Midbrain (tissue), 1 donor: ENCODE measurements around the gene PASK.
"Not testable (repeated sequence)": the region's sequence is repeated elsewhere in the genome, so short reads cannot be mapped to it uniquely, and the experiment has no call there.

Experiments
- DNase-seq: peaks from one replicate; lab custom pipeline; 2025; lab: John Stamatoyannopoulos, UW

PASK gene

DNA sequence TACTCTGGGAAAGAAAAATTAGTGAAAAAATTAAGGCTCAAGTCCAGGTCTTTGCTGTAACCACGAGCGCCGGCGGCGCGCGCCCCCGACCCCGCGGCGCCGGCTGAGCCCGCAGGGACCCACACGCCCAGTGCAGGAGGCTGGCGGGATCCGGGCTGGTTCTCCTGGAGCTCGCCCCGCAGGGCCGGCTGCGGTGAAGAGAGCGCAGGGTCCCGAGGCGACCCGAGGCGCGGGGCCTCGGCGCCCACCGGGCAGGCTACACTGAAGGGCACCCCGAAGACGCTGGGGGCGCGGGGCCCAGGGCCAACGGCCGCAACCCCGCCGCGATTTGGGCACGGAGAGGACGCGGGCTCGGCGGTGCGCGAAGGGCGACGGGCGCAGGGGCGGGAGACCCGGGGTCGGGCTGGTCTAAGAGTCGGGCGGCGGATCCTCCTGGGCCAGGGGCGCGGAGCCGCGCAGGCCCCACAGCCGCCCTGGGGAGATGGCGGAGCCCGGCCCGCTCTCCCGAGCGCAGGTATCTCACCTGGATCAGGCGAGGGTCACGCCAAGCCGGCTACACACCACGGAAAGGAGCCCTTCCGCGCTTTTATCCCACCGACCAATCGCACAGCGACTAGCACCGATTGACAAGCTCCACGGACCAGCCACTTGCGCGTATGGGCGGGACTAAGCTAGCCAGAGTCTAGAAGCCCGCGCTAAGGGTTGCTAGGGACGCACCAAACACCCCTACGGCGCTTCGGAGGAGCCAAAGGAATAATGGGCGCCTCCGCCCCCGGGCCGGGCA lies at the start of gene PASK:
TSS of gene PASK (minus strand) at position 582 of the 784 bp plus-strand sequence. CDS start 6,440 bp downstream, outside the sequence.
- DNase-seq: peak; percentile 93

DNA sequence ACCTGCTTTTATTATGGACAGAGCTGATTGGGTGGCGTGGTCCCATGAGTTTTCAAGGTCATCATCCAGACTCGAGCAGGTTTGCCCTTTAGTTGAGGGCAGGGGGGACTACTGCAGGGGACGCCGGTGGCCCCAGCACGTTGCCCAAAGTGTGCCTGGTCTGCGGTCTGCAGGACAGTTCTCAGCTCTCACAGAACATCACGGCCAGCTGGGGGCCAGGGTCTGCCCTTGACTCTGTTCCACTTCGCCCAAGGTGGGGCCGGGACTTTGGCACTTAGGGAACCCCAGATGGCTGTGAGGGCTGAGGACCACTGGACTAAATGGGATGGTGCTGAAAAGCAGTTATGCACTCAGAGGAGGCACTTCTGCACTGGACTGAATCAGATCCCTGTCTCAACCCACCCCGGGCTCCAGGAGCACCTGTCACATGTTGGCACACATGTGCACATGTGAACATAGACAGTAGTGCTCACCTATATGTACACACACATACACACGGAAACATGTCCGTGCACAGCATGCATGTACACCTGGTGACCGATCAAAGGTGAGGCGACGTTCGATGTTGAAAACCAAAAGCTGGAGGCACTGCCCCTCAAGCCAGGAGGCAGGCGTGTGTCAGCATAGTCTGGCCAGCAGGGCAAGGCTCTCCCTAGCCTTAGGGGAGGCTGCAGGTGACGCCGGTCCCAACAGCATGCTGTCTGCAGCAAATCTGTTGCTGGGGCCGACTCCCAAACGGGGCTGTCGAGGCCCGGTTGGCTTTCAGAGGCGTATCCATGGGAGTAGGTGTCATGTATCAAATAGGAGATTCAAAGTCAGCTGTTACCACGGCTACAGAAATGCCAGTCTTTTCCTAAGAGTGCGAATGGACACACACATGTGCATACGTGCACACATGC lies 49.4 kb upstream of the PASK start:
- DNase-seq: no peak

DNA sequence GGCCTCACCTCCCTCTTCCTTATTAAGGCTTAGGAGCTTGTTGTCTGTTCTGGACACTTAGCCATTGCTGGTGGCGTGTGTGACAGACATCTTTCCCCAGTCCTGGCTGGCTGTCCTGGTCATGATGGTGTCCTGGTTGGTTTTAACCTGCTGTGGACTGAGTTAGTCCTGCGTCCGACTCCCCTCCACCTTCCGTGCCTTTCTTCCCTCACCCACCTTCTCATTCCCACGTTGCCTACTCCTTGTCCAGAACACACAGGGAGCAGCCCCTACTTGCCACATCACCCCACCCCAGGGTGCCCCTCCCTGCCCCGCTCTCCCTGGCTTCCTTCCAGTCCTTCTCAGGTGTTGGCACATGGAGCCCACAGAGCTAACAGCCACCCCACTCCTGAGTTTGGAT lies 48.7 kb upstream of the PASK start:
- no peak for DNase-seq

DNA sequence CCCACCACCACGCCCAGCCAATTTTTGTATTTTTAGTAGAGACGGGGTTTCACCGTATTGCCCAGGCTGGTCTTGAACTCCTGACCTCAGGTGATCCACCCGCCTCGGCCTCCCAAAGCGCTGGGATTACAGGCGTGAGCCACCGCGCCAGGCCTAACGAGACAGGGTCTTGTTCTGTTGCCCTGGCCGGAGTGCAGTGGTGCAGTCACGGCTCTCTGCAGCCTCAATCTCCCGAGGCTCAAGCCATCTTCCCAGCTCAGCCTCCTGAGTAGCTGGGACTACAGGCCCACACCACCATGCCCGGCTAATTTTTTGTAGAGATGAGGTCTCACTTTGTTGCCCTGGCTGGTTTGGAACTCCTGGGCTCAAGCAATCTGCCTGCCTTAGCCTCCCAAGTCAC lies 48.0 kb upstream of the PASK start:
- DNase-seq: not testable (repeated sequence)

DNA sequence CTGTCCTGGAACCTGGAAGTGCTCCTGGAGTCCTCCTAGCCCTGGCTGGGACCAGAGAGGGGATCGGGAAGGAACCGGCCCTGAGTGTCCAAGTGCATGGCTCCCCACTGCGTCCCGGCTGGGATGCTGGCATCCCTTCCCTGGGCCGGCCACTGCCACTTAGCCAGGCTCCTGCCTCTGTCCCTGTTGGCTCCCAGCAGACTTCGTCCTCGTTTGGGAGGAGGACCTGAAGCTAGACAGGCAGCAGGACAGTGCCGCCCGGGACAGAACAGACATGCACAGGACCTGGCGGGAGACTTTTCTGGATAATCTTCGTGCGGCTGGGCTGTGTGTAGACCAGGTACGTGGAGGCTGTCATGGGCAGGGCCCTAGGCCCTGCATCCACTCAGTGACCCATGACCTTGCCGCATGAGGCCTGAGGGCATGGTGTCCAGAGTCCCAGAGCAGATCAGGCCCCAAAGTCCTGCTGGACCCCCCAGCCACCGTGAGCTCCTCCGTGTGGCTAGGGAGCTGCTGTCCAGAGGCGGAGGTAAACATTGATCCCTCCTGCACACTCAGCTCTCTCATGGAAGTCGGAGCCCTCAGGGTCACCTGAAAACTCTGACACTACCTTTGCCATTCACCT lies 46.3 kb upstream of the PASK start:
- DNase-seq: no peak

DNA sequence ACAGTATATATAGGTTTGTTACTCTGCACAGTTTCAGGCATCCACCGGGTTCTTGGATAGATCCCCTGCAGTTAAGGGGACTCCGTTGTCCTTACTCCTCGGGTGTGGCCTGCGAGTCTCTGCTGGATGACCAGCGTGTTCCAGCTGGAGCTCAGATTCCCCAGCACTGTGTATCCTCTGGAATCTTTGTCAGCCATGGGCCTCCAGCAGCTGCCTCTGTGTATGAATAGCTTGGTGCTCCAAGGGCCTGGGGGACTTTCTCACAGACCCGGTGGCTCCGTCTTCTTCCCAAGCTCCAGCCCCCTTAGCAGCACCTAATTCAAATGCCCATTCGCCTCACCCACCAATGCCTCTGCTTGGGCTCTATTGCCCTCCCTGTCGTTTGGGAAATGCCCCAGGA lies 45.5 kb upstream of the PASK start:
- no peak for DNase-seq

DNA sequence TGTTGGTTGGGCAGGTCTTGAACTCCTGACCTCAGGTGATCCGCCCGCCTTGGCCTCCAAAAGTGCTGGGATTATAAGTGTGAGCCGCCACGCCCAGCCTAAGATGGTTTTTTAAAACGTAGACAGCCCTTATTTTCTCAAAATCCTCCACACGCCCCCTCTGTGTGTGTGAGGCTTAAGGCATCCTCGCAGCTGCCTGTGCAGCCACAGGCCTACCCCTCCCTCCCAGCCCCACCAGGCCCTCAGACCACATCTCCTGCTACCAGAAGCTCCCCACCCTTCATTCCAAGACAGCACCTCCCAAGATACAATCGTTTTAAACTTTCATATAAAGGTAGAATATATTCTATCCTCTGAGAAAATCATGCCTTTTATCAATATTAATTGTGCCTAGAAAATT lies 44.0 kb upstream of the PASK start:
- DNase-seq: no peak

DNA sequence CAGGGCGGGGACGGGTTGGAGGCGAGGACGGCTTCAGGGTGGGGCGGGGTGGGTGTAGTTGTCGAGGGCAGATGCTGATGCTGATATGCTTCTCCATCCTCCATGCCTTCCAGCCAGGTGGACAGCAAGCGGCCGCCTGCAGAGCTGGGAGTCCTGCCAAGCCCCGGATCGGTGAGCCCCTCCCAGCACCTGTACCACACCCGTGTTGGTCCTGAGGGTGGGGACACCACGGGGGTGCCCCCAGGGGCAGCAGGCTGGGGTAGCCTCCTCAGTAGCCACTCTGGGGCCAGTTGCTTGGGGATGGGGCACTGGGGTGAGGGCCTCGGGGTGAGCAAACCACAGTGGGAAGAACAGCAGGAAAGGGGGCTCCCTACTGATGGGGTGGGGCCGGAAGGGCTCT lies 41.8 kb upstream of the PASK start:
- no peak for DNase-seq

DNA sequence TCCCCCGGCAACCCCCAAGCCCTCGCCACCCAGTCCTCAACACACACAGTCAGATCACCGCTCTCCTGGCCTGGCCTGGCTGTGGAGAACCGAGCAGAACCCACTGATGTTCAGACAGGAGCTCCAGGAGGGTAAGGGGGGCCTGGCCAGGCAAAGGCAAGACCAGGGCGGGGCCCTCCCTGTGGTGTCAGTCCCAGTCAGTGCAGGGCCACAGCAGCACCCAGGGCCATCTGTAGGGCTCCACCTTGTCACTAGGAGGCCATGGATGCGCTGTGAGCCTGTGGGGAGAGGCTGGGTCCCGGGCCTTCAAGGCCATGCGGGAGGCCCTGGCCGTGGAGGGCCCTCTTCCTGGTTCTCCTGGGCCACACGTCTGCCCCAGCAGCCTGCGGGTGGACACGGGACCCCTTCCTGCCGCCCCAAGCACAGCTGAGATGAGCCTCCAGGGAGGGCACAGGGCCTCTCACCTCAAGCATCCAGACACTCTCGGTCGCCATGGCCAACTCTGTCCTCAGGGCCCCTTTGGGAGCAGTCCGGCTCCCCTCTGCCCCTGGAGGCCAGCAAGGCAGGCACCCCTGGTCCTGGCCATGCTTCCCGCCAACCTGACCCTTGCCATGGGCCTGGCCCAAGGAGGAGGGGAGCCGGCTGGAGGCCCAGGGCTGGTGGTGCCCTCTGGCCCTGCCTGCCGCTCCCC lies 41.2 kb upstream of the PASK start:
- DNase-seq: no peak

DNA sequence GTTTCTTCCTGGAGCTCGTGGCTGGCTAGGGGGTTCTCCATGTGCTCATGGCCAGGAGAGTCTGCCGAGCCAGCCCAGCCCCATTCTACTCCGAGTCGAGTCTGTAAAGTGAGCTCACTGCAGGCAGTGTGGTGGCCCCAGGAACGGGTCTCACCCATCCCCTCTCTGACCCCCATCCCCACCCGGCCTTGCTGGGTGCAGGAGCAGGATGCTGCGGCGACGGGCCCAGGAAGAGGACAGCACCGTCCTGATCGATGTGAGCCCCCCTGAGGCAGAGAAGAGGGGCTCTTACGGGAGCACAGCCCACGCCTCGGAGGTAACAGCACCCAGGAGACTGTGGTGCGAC lies 40.6 kb upstream of the PASK start:
- DNase-seq: no peak

DNA sequence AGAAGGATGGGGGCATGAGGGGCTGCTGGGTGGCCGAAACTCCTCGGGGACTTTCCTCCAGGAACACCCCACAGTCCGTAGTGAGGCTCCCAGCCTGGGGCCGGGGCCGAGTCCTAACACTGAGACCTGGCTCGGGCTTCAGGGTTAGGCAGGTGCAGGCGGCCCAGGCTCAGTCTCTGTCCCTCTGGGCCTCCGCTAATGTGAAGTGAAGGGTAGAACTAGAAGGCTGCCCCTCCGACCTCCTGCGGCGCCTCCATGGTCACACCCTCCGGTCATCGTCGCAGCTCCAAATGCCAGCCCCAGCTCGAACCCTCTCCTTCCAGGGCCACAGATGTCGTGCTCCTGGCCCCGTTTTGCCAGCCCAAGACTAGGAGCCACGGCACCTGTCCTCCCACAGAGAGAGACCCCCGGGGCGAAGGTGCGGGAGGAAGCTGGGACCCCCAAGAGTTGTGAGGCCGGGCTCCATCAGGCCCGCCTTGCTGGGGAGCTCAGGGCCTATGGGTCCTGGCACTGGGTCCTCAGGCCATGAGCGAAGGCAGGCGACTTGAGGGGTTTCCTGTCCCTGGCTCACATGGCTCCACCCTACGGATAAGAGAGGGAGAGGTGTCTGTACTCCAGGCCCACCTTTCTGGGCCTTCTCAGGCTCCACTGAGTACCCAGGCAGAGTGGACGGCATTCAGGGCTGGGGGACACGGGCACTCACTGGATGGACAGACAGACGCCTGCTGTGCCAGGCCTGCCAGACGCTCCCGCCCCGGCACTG lies 40.0 kb upstream of the PASK start:
- DNase-seq: no peak

DNA sequence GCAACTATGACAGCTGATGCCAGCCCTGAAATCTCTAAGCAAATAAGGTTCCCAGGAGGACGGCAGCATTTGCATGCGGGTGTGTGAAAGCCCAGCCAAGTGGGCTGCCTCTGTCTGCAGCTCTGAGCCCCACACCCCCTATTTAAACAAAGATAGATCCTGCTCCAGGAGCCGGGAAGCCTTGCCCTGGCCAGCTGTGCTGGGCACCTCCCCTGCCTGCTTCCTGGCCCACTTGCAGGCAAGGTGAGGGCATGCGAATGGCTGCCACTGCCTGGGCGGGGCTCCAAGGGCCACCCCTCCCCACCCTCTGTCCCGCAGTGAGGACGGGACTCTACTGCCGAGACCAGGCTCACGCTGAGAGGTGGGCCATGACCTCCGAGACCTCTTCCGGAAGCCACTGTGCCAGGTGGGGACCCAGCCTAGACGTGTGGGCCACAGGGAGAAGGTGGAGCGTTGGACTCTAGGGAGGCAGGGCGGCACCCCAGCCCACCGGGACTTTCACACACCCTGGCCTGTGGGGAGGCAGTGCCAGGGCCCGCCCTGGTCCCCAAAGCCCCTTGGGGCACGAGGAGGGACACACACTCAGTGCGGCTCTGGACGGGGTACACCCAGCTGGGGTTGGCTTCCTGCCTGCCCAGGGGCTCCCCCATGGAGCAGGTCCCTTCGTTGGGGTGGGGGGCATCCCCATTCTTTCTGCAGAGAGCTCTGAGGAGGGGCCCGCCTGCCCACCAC lies 39.3 kb upstream of the PASK start, which contains the start of gene ANO7:
TSS of gene ANO7 (plus strand) at position 317 of the 732 bp plus-strand sequence. CDS start 1,387 bp downstream, outside the sequence.
- DNase-seq: no peak

DNA sequence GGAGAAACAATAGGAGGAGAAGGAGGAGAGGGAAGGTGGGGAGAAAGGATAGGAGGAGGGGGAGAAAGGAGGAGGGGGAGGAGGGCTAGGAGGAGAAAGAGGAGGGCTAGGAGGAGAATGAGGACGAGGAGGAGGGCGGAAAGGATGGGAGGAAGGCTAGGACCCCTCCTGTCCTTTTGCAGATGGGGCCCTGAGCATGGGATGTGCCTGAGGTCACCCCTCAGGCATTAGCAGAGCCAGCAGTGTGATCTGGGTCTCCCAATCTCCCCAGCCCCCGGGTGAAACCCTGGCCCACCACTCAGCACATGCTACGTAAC lies 38.6 kb upstream of the PASK start:
- DNase-seq: no peak

DNA sequence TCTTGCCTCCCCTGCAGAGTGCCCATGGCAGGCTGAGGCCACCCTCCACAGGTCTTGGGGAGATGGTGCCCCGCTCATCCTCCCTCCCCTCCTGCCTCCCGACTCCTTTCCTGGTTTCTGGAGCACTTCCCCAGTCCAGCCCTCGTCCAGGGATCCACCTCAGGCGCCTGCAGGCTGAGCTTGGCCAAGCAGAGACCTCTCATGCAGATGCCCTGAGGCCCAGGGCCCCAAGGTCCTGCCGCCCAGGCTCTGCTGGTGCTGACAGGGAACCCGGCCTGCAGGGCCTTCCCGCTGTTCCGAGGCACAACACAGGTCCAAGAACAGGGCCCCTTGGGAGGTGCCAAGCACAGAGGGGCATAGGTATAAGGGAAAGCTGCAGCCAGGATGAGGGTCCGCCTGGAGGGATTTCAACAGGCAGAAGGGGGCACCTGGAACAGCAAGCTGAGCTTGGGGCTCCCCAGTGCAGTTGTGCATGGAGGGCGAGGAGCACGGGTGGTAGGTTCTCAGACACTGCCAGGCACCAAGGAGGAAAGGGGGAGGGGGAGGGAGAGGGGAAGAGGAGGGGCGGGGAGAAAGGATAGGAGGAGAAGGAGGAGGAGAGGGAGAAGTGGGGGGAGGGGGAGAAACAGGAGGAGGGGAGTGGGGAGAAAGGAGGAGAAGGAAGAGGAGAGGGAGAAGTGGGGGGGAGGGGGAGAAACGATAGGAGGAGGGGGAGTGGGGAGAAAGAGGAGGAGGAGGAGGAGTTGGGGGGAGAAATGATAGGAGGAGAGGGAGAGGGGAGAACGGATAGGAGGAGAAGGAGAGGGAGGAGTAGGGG lies 38.0 kb upstream of the PASK start:
- no peak for DNase-seq

DNA sequence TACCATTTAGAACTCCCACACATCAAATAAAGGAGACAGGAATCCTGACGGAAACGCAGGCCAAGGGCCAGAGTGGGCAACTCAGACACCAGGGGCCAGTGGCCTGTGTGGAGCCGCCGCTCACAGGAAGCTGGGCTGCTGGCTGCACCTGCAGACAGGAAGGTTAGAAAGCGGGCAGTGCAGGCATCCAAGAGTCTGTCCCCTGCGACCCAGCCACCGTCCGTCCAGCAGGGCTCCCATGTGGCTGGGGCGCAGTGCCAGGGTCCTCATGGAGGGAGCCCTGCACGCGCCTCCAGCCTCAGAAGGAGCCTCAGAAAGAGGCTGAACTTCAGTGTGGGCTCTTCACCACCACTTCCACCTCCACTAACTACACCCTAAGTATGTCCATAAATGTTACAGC lies 36.7 kb upstream of the PASK start:
- no peak for DNase-seq

DNA sequence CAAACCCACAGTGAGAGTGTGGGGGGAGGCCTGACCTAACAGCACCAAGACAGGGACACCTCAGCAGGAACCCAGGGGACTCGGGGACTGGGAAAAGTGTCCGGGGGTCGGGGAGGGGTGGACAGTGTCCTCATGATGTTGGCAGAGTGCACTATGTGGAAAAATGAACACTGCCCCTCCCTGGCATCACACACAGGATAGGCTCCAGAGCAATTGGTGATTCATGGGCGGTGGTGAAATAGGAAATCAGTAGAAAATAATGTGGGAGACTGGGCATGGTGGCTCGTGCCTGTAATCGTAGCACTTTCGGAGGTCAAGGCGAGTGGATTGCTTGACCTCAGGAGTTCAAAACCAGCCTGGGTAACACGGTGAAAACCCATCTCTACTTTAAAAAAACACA lies 35.6 kb upstream of the PASK start:
- DNase-seq: no peak

DNA sequence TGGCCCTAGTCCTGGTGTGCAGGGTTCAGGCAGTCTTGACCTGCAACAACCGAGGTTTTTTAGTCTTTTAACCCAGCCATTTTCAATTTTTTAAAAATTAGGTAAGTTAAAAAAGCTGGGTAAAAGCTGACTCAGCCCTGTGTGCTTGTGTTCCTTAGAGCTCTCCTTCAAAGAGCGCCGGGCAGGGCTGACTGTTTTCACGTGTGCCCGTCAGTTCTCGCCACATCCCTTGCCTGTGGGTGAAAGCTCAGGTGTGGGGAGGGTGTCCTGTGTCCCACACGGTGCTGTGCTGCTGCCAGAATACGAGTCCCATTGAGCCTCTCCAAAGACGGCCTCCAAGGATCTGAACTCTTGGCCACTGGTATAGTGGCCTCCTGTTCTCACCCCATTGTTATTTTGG lies 33.9 kb upstream of the PASK start:
- no peak for DNase-seq

DNA sequence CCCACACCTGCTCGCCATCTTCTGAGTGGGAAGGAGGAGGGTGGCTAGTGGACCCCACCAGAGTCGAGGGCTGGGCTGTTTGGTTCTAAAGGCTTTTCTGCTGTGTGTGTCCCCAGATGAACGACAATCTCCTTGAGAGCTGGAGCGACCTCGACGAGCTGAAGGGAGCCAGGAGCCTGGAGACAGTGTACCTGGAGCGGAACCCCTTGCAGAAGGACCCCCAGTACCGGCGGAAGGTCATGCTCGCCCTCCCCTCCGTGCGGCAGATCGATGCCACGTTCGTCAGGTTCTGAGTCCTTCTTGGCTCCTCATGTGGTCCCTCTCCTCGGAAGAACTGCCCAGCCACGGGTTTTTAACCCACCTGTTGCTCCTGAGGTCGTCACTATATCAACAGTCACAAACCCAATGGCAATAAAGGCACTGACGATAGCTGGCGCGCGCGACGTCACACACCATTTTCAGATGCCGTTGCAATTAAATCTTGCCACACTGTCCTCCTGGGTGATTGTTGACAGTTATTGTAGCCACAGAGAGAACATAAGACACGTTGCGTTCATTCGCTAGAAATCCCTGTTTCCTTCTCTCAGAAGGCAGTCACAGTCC lies 33.4 kb upstream of the PASK start:
- no peak for DNase-seq

DNA sequence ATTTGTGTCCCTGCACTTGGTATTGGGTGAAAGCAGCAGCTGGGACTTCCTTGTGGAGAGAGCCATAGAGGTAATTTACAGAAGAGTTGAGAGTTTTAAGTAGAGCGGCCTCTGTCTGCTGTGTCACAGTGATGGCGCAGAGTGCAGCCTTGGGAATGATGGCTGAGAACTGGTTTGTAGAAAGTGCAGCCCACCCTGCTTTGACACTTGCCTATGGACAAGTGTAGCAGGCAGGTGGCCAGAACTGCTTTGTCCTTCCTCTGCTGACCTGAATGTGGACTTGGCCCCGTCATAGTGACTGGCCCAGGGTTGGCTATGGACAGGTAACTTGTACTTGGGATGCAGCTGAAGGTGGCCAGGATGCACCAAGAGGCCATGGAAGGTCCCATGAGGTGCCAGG lies 32.9 kb upstream of the PASK start:
- DNase-seq: no peak

DNA sequence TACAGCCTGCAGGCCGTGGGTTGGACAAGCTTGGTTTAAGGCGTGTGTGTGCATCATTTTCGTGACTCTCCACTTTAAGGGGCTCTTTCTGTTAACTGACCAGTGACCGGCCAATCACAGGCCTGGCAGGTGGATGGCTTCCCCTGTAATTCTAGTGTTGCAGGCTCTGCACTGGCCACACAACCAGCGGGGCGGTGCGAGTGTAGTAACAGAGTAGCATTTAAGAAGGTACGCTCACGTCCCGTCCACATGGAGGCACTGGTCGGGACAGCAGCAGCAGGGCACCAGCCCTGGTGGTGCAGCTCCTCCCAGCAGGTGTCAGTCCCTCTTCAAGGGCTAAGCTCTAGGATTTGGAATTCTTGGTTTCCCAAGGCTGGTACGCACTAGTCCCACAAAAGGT lies 31.2 kb upstream of the PASK start:
- no peak for DNase-seq
